Stimulated activated CD8-positive, alpha-beta memory T cell treated with anti-CD3 and anti-CD28 coated beads, Interleukin-15, amount 100 ng/mL, for 1 hour (primary cell): Measurements from ENCODE around the gene MFSD11.
A peak's percentile ranks its signal among the peaks of the same experiment; 100 is the strongest.
"Not testable (repeated sequence)": the region's sequence is repeated elsewhere in the genome, so short reads cannot be mapped to it uniquely, and the experiment has no call there.

ENCODE experiments used
- DNase-seq: peaks from one replicate; pipeline ENCODE4 v3.0.0-alpha.2; 2020; ENCODE audit warnings: low read depth

Gene MFSD11

GRCh38 chr17:76747716-76748363 lies 9.9 kb downstream of the MFSD11 start:
- DNase-seq: no peak

- no peak for DNase-seq
Observed at GRCh38 chr17:76748657-76749056, 10.7 kb downstream of the MFSD11 start.

- DNase-seq: no peak
Observed at GRCh38 chr17:76751416-76751993, 13.6 kb downstream of the MFSD11 start.

GRCh38 chr17:76752006-76752405 lies 14.1 kb downstream of the MFSD11 start:
- no peak for DNase-seq

GRCh38 chr17:76753061-76753961 lies 15.4 kb downstream of the MFSD11 start:
- no peak for DNase-seq

GRCh38 chr17:76755285-76755684 lies 17.4 kb downstream of the MFSD11 start:
- DNase-seq: no peak

- DNase-seq: no peak
Observed at GRCh38 chr17:76757256-76757655, 19.3 kb downstream of the MFSD11 start.

- no peak for DNase-seq
Observed at GRCh38 chr17:76758570-76758969, 20.7 kb downstream of the MFSD11 start.

- peak; percentile 35 for DNase-seq
Observed at GRCh38 chr17:76772842-76773525, 35.1 kb downstream of the MFSD11 start.

- DNase-seq: no peak
Observed at GRCh38 chr17:76775021-76775600, 37.2 kb downstream of the MFSD11 start.

- DNase-seq: no peak
Observed at GRCh38 chr17:76781056-76781982, 43.4 kb downstream of the MFSD11 start.

- DNase-seq: no peak
Observed at GRCh38 chr17:76783146-76783545, 45.2 kb downstream of the MFSD11 start.

GRCh38 chr17:76784926-76785325 lies 47.0 kb downstream of the MFSD11 start:
- DNase-seq: no peak

- DNase-seq: not testable (repeated sequence)
Observed at GRCh38 chr17:76787866-76788265, 49.9 kb downstream of the MFSD11 start.

GRCh38 chr17:76789235-76789788 lies 51.4 kb downstream of the MFSD11 start:
- no peak for DNase-seq

GRCh38 chr17:76791053-76791980 lies 53.4 kb downstream of the MFSD11 start:
- DNase-seq: no peak

GRCh38 chr17:76792348-76792747 lies 54.4 kb downstream of the MFSD11 start:
- no peak for DNase-seq

GRCh38 chr17:76793775-76794174 lies 55.9 kb downstream of the MFSD11 start:
- no peak for DNase-seq

- no peak for DNase-seq
Observed at GRCh38 chr17:76796081-76796480, 58.2 kb downstream of the MFSD11 start.
